B cell (primary cell): ENCODE measurements around the gene ZNF142. TPM values are rescaled to one million over a fixed set of nuclear protein-coding genes. Genes with fewer than 3 reads are reported as not detected.

Experiments
- ATAC-seq: fragments of 200-7000 bp; cut with Tn5 transposase; one replicate; pipeline ENCODE4 v1.10.0; 2021; ENCODE audit warnings: low read depth, mild to moderate bottlenecking, moderate number of reproducible peaks, moderate library complexity
- CTCF ChIA-PET: fragments of 350-600 bp; sonication (Branson Sonifier 250); formaldehyde crosslinking; loops from one replicate; lab custom pipeline; 2021; ENCODE audit warnings: antibody characterized with exemption, inconsistent platforms; lab: Charles Lee
- POLR2A ChIA-PET: fragments of 350-600 bp; sonication (Branson Sonifier 250); formaldehyde crosslinking; loops from one replicate; lab custom pipeline; 2021; ENCODE audit warnings: antibody characterized with exemption; lab: Charles Lee
- DNase-seq: peaks from one replicate; pipeline ENCODE4 v3.0.0; 2013
- H2AFZ ChIP-seq: 2 replicates; pipeline ENCODE4 v1.6.1; 2012; ENCODE audit warnings: mild to moderate bottlenecking, low read depth, low read length; ENCODE audit not compliant: insufficient read depth, poor library complexity, severe bottlenecking
- H3K27ac ChIP-seq, 2 donors: 1 replicate in 1 of 2; 2 replicates in 1 of 2; pipeline ENCODE4 v1.5.1; 2012 to 2013; ENCODE audit warnings: low read length in 2 of 2, mild to moderate bottlenecking in 2 of 2, moderate library complexity in 1 of 2
- H3K27me3 ChIP-seq, 4 experiments: fragments of 200-600 bp in 1 of 4; sonication (generic) in 1 of 4; replicated peaks in 1 of 4; 1 replicate in 2 of 4; 2 replicates in 2 of 4; pipeline versions ENCODE4 v1.6.1 to v1.7.0; 2013 to 2016; ENCODE audit warnings: low read length in 3 of 4, mild to moderate bottlenecking in 2 of 4, mixed read lengths in 1 of 4, moderate library complexity in 1 of 4; ENCODE audit not compliant: insufficient read depth in 4 of 4, control insufficient read depth in 3 of 4; ENCODE audit errors: control extremely low read depth in 1 of 4
- H3K36me3 ChIP-seq, 2 experiments: replicated peaks in 1 of 2; 1 replicate in 1 of 2; 2 replicates in 1 of 2; pipeline versions ENCODE4 v1.6.1 to v1.7.1; 2013; ENCODE audit warnings: low read length in 1 of 2; ENCODE audit not compliant: insufficient read depth in 2 of 2, control insufficient read depth in 1 of 2; ENCODE audit errors: control extremely low read depth in 1 of 2, extremely low read depth in 1 of 2
- H3K4me1 ChIP-seq, 2 donors: fragments of 200-600 bp in 1 of 2; sonication (generic) in 1 of 2; 1 replicate in 1 of 2; 2 replicates in 1 of 2; pipeline versions ENCODE4 v1.5.1 to v1.6.1; 2013 to 2017; ENCODE audit warnings: low read length in 2 of 2; ENCODE audit not compliant: control insufficient read depth in 2 of 2, insufficient read depth in 2 of 2
- H3K4me2 ChIP-seq: replicated peaks from 2 replicates; pipeline ENCODE3; 2012; ENCODE audit warnings: mild to moderate bottlenecking, low read depth, low read length; ENCODE audit not compliant: poor library complexity, severe bottlenecking
- H3K4me3 ChIP-seq, 5 experiments: fragments of 200-600 bp in 1 of 5; sonication (generic) in 1 of 5; 1 replicate in 3 of 5; 2 replicates in 2 of 5; pipeline versions ENCODE4 v1.5.1 to v1.7.0; 2011 to 2016; ENCODE audit warnings: low read length in 4 of 5, mild to moderate bottlenecking in 4 of 5, low read depth in 2 of 5, control low read depth in 1 of 5, moderate library complexity in 1 of 5; ENCODE audit not compliant: insufficient read depth in 1 of 5; ENCODE audit errors: control extremely low read depth in 1 of 5, extremely low read depth in 1 of 5
- H3K79me2 ChIP-seq: fragments of 200-600 bp; sonication (generic); one replicate; pipeline ENCODE4 v1.6.0; 2016; ENCODE audit warnings: low read length; ENCODE audit not compliant: control insufficient read depth, insufficient read depth
- H3K9ac ChIP-seq: fragments of 200-600 bp; sonication (generic); 2 replicates; pipeline ENCODE4 v1.6.1; 2017; ENCODE audit warnings: mild to moderate bottlenecking, low read length, moderate library complexity
- H3K9me3 ChIP-seq, 3 donors: one replicate each; pipeline versions ENCODE4 v1.6.1 to v1.7.1; 2013; ENCODE audit warnings: low read length in 2 of 3; ENCODE audit not compliant: control insufficient read depth in 2 of 3, insufficient read depth in 1 of 3; ENCODE audit errors: control extremely low read depth in 1 of 3
- H4K20me1 ChIP-seq: 2 replicates; pipeline ENCODE4 v1.6.0; 2012; ENCODE audit warnings: mild to moderate bottlenecking, low read length; ENCODE audit not compliant: insufficient read depth, control insufficient read depth, poor library complexity, severe bottlenecking
- H3K27ac Mint-ChIP-seq: one replicate; pipeline ENCODE4 v1.8.0; 2021; ENCODE audit warnings: mixed read lengths
- H3K27me3 Mint-ChIP-seq: one replicate; pipeline ENCODE4 v1.8.0; 2021; ENCODE audit warnings: mixed read lengths
- H3K4me1 Mint-ChIP-seq: one replicate; pipeline ENCODE4 v1.8.0; 2021; ENCODE audit warnings: mixed read lengths
- H3K4me3 Mint-ChIP-seq: one replicate; pipeline ENCODE4 v1.8.0; 2021; ENCODE audit warnings: mixed read lengths
- H3K9me3 Mint-ChIP-seq: one replicate; pipeline ENCODE4 v1.8.0; 2022; ENCODE audit warnings: mixed read lengths; ENCODE audit not compliant: insufficient read depth
- EZH2 ChIP-seq: IDR thresholded peaks from 2 replicates; pipeline ENCODE4 v1.6.1; 2012; ENCODE audit warnings: borderline replicate concordance, low read depth, mild to moderate bottlenecking, moderate library complexity, low read length; ENCODE audit not compliant: insufficient read depth, poor library complexity, severe bottlenecking
- WGBS: methylation state at CpG from one replicate; pipeline ENCODE4 v1.1.5; 2013; ENCODE audit warnings: missing lambda C conversion rate; ENCODE audit not compliant: insufficient coverage; 5-methylcytosine and 5-hydroxymethylcytosine counted together
- intact Hi-C: fragments of 100-400 bp; cut with micrococcal nuclease; formaldehyde crosslinking; loops from one replicate; pipeline ENCODE4 v1.10.0; 2022
- polyA plus RNA-seq: library from polyadenylated mRNA; depleted of rRNA; stranded (reverse); fragments of >200 nt; gene quantifications from 2 replicates; pipeline ENCODE4 v1.2.3, GENCODE V29; 2012
- total RNA-seq, 2 donors: library from RNA; stranded (reverse); fragments of 120-200 nt in 1 of 2; gene quantifications; 1 replicate in 1 of 2; 2 replicates in 1 of 2; pipeline versions ENCODE4 v1.2.3 to v1.2.4, GENCODE V29; 2013 to 2022
- TF ChIP-seq, protein P1 (sequence below): fragments of 200-600 bp; IDR thresholded peaks from one replicate; pipeline ENCODE4 v1.8.0; 2022; ENCODE audit warnings: antibody characterized with exemption, mild to moderate bottlenecking

Gene ZNF142
- total and polyA plus RNA-seq, 2 donors (not counting 1 experiment from before 2014, with no cell fraction given): 26.7 to 51.1 TPM

DNA sequence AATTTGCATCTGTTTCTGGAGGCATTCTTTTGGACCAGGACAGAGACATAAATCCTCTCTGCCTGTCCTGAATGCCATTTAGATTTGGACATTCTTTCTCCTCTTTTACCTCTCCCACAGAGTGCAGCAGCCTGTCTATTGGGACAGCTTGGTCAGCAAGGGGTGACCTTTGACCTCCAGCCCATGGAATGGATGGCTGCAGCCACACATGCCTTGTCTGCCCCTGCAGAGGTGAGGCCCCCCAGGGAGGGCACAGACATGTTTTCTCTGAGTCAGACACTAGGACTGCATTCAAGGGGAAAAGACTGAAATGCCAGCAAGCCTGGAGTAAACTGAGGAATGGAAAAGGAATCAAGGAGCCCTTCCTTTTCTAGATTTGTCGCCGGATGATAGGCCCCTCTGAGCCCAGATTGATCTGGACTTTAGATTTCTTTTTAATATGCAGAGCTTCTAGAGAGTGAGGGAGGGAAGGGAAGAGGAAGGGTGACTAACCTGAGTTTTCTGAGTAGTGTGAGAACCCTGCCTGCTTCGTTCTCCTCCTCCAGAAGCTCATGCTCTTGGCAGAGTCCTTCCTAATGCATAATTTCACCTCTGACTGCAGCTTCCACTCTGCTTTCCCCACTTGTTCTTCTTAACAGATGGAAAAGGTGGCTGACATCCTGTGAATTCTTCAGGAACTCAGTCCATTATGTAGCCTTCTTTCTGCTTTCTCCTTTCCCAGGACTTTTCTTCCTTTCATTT lies 35.2 kb upstream of the ZNF142 start:
- WGBS: 100% methylated on average over 1 of the region's 3 CpGs
- Histone ChIP-seq H3K27me3 (no peaks in the 10 kb centered on the region), H3K9me3 (no peaks in the 10 kb centered on the region), H2AFZ (no peak overlapping the region), H3K36me3 (peaks cover 0 to 16% of the 10 kb centered on the region in 2 experiments), H3K4me2 (no peak overlapping the region), H3K27ac (no peak overlapping the region), H3K4me1 (no peaks in the 10 kb centered on the region), H4K20me1 (no peaks in the 10 kb centered on the region), H3K9ac (no peak overlapping the region), H3K79me2 (no peaks in the 10 kb centered on the region), H3K4me3 (no peak overlapping the region)
- ChIA-PET POLR2A (no interaction called here), CTCF (interaction anchor here (0.7 kb wide), 1 partner anchor 35 kb away, joined by 3 read pairs; the partner anchor contains the start of genes BCS1L and ZNF142)
- no peak for DNase-seq
- no peak overlapping the region for H3K4me3 Mint-ChIP-seq
- no peaks in the 10 kb centered on the region for H3K9me3 Mint-ChIP-seq
- no peaks in the 10 kb centered on the region for H3K4me1 Mint-ChIP-seq
- TF ChIP-seq, protein P1, sequence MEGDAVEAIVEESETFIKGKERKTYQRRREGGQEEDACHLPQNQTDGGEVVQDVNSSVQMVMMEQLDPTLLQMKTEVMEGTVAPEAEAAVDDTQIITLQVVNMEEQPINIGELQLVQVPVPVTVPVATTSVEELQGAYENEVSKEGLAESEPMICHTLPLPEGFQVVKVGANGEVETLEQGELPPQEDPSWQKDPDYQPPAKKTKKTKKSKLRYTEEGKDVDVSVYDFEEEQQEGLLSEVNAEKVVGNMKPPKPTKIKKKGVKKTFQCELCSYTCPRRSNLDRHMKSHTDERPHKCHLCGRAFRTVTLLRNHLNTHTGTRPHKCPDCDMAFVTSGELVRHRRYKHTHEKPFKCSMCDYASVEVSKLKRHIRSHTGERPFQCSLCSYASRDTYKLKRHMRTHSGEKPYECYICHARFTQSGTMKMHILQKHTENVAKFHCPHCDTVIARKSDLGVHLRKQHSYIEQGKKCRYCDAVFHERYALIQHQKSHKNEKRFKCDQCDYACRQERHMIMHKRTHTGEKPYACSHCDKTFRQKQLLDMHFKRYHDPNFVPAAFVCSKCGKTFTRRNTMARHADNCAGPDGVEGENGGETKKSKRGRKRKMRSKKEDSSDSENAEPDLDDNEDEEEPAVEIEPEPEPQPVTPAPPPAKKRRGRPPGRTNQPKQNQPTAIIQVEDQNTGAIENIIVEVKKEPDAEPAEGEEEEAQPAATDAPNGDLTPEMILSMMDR: no peak
- TF ChIP-seq EZH2: no peak
- intact Hi-C loops: no loop called here
- no peaks in the 10 kb centered on the region for H3K27me3 Mint-ChIP-seq
- ATAC-seq: no peak
- H3K27ac Mint-ChIP-seq: no peak overlapping the region

DNA sequence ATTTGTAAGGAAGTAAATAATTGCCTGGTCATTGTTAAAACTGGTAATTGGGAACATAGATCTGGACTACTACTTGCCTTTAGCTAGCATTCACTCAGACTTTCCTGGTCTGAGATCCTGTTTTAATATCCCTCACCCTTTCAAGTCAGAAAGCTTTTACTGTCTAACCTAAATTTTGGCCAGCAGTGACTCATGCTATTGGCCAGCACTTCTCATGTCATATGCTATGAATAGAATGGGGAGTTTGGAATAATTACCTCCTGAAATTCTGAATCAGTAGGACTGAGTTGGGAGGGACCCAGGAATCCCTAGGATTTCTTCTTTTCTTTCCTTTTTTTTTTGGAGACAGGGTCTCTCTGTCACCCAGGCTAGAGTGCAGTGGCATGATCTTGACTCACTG lies 31.8 kb upstream of the ZNF142 start:
- no peak overlapping the region for H3K27ac Mint-ChIP-seq
- ChIA-PET POLR2A (no interaction called here), CTCF (no interaction called here)
- H3K4me1 ChIP-seq: no peaks in the 10 kb centered on the region
- H3K9me3 Mint-ChIP-seq: no peaks in the 10 kb centered on the region
- no peak overlapping the region for H3K4me3 ChIP-seq
- intact Hi-C loops: no loop called here
- no peaks in the 10 kb centered on the region for H4K20me1 ChIP-seq
- no peaks in the 10 kb centered on the region for H3K27me3 ChIP-seq
- no peak for DNase-seq
- H3K79me2 ChIP-seq: no peaks in the 10 kb centered on the region
- TF ChIP-seq, protein P1: no peak
- no peak for TF ChIP-seq EZH2
- H3K9ac ChIP-seq: no peak overlapping the region
- H3K27me3 Mint-ChIP-seq: no peaks in the 10 kb centered on the region
- no peak overlapping the region for H3K4me2 ChIP-seq
- H3K27ac ChIP-seq: no peak overlapping the region
- H3K4me1 Mint-ChIP-seq: no peaks in the 10 kb centered on the region
- H2AFZ ChIP-seq: no peak overlapping the region
- no peak for ATAC-seq
- H3K4me3 Mint-ChIP-seq: no peak overlapping the region
- no peaks in the 10 kb centered on the region for H3K9me3 ChIP-seq
- peaks cover 0 to 16% of the 10 kb centered on the region in 2 experiments for H3K36me3 ChIP-seq
